SK-N-MC (cell line): Measurements from ENCODE around the gene OR52N5.

ENCODE experiments used
- EZH2 ChIP-seq: fragments of 200-600 bp; sonication (generic); IDR thresholded peaks from one replicate; pipeline ENCODE4 v1.6.1; 2017; ENCODE audit warnings: antibody characterized with exemption
- POLR2AphosphoS5 ChIP-seq: IDR thresholded peaks from 2 replicates; pipeline ENCODE4 v1.6.1; 2012; ENCODE audit warnings: mild to moderate bottlenecking, low read depth, low read length, borderline replicate concordance

- TF ChIP-seq POLR2AphosphoS5 (no peak), EZH2 (no peak)
These were observed 29.2 kb downstream of the OR52N5 start, which contains the start of gene OR52N4 for GRCh38 chr11:5753943-5754342.
